ENCODE data around the gene FBXL14.

Gene FBXL14

GRCh38 chr12:1532375-1533165, 61.8 kb downstream of the FBXL14 start:
- DNase-seq: peak; percentile 48

- DNase-seq: no peak
Observed at GRCh38 chr12:1531654-1532374, 62.6 kb downstream of the FBXL14 start.

DNA sequence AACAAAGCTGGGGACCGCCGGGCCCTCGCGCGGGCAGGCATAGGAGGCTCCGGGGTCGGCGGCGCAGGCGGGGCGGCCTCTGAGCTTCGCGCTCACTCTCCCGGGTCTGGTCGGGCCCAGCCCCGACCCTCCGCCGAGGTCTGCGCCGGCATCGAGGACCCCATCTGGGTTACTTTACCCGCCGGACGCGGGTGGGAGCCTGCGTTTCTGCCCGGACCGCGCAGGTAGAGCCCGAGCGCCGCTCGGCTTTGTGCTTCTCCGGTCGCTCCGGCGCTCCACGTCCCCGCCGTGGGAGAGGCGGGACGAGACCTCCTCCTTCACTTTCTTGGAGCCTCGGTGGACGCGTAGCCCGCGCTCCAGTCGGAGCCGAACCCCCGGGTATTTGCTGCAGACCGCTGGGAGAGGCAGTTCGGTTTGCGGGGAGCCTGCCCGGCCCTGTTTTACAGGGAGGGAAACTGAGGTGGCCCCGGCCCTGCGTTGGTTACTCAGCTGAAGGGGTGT, 63.2 kb downstream of the FBXL14 start:
- DNase-seq: peak; percentile 41

DNA sequence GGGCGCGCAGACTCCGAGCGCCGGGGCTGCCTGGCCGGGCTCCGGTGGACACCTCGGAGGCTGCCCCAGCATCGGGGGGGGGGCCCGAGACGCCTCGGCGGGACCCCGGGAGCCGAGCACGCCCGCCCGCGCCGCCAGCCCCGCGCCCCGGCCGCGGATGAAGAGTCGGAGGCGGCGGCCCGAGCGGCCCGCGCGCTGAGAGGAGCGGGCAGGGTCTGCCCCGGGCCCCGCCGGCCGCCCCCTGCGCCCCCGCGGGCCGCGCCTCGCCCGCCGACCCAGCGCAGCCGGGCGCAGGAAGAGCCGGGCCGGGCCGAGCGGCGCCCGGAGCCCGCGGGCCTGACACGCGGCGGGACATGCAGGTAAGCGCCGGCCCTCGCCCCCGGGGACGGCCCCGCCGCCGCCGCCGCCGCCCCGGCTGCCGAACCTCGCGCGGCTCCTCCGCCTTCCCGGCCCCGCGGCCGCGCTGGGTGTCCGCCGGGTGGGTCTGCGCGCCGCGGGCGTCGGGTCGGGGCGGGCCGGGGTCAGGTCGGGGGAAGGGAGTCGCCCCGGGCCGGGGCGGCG, 63.7 kb downstream of the FBXL14 start:
- no peak for DNase-seq

- no peak for DNase-seq
Observed at GRCh38 chr12:1529862-1530591, 64.4 kb downstream of the FBXL14 start.

DNA sequence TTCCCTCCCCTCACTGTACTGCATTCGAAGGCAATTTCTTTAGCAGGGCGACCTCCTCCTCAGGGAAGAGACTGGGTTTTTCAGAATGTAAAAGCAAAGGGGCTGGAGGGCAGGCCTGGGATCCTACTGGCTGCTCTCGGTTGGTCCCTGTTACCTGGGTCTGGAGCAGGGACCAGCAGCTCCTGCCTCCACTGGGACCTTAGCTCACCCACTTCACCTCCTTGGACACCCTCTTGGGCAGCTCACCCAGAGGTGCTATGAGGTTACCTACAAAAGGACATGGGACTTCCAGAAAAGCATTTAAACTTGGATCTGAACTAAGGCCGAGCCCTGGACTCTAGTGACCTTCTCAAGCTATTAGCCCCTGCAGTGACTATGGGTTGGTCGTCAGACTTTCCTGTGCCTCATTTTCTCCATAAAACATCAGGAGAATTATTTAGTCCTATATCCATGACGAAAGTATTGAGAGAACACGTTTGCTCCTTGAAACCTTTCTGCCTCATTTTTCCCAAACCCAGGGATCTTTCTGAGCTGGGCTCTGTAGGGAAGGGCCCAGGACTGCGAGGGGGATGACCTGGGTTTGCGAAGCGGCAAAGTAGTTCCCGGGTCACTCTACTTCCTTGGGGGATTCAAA, 65.0 kb downstream of the FBXL14 start:
- no peak for DNase-seq

GRCh38 chr12:1528791-1529190, 65.6 kb downstream of the FBXL14 start:
- no peak for DNase-seq

DNA sequence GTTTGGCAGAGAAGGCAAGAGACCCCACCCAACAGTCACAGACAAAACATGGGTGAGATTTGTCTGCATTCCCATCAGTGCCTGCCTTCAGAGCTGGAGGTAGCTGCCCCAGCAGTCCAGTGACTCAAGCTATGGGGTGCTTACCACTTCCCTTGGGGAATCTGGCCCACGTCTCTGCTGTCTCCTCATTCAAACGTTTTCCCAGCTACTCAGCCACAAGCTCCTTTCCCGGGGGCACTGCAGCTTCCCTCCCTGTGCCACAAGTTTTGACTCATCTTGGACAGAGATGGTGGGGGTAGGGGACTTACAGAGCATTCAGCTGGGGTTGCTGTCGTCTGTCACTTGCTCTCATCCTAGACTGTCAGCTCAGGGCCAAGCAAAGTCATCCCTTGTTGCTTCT, 66.6 kb downstream of the FBXL14 start:
- DNase-seq: no peak

GRCh38 chr12:1525858-1526257, 68.5 kb downstream of the FBXL14 start:
- DNase-seq: peak; percentile 42

GRCh38 chr12:1523558-1524050, 70.8 kb downstream of the FBXL14 start:
- DNase-seq: no peak

DNA sequence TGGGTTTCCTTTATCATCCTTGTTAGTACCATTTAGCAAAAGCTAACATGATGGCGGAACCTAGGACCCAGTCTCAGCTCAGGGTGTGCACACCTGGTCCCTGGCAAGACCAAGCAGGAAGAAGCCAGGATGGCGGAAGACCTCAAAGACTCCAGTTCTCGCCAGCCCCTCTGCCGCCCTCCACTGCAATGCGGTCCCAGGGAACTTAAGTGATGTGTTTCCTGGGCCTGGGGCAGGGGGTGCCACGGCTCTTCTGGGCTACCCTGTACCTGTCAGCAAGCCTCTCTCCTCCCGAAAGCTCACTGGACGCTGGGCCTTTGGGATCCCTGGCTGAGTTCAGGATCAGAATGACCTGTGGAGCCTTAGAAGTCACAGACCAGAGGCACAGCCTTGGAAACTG, 71.3 kb downstream of the FBXL14 start:
- DNase-seq: no peak

DNA sequence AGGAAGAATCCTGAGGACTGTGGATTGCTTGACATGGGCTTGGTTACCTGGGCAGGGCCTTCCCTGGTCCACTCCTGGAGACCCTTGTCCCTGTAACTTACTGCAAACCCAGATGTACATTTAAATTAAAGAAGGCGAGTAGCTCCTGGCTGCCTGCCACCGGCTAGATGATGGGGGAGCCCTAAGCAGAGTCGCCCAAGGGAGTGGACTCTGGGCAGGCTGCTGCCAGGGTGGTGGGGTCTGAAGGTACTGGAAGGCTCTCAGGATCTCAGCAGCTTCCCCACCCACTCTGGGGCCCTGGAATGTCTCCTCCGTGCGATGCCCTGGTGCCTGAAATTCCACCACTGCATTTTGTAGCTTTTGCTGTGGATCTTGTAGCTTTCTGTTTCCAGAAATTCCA, 74.7 kb downstream of the FBXL14 start:
- DNase-seq: no peak

- peak; percentile 91 for DNase-seq
Observed at GRCh38 chr12:1518591-1519516, 75.5 kb downstream of the FBXL14 start.

DNA sequence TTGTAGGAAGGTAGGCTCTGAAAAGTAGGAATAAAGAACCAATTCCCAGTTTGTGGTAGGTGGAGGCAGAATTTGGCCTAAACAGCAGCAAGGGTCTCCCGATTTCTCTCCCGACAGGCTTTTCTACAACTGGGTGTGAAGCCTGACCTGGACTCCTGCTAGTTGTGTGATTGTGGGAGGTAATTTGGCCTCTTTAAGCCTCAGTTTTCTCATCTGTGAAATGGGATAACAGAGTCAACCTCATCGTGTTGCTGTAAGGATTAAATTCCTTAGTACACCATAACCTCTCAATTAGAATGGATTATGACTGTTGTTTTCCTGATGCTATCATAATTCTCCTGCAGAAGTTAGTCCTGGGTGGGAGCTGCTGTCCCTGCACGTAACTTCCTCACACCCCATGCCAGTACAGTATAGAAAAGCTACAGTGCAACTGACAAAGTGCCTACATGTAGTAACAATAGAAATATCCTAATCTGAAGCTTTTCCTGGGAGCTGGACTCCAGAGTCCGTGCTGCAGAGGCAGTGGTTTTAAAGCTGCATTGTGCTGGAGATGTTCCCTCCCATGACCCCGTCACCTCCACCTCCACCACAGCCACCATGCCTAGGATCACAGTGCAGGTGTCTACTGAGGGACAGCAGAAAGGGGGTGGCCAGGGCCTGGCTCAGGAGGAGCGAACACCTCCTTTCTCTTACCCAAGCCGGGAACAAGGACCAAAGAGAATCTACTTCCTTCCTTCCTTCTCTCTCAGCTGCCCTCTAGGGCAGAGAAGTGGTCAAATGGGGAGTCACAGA, 76.5 kb downstream of the FBXL14 start:
- DNase-seq: no peak

DNA sequence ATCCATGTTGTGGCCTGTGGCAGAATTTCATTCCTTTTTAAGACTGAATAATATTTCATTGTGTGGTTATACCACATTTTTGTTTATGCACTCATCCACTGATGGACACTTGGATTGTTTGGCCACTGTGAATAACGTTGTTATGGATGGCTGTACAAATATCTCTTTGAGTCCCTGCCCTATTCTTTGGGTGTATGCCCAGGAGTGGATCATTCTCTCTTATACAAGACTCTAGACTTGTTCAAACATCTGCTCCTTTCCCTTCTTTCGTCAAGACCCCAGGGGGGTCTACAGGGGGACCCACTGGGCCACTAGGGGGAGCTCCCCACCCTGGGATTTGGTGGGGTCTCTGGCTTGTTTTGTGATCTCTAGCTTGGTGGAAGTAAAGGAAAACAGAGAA, 77.4 kb downstream of the FBXL14 start:
- peak; percentile 58 for DNase-seq

Data from NCI-H2171 treated with DMSO at 0.1 percent for 48 hours (cell line).